ENCODE measurements around the gene CCBE1.

The CCBE1 gene

GRCh38 chr18:59592624-59593023, 104.6 kb downstream of the CCBE1 start:
- no peak for DNase-seq (ENCODE audit: extremely low read depth, low read depth)
- no peak for TF ChIP-seq CTCF (IDR thresholded peaks at IDR 0.05; ENCODE audit: low read depth, low read length, missing control alignments)
- H3K4me3 ChIP-seq (replicated peaks; ENCODE audit: low read depth, low read length), result no peak overlapping the region

DNA sequence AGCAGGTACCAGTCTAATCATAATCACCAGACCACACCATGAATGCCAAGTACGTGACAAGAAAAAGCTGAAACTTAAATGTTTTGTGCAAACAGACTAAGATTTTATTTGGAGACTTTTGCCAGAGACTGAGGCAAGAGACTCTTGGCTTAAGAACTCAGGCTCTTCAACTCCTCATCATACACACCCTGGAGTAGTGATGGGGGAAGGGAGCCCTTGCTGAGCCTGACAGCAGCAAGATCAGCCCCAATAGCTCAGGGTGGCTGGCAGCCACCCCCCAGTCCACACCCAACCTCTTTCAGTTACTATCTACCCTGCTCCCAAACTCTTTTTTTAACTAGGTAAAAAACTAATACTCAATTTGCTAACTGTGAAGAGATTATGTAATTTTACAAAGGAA, 114.8 kb downstream of the CCBE1 start:
- no peak overlapping the region for H3K4me3 ChIP-seq (replicated peaks; ENCODE audit: low read depth, low read length)
- TF ChIP-seq CTCF (IDR thresholded peaks at IDR 0.05; ENCODE audit: low read depth, low read length, missing control alignments), result no peak
- DNase-seq (ENCODE audit: extremely low read depth, low read depth), result no peak

- no peak for TF ChIP-seq CTCF (IDR thresholded peaks at IDR 0.05; ENCODE audit: low read depth, low read length, missing control alignments)
- no peak for DNase-seq (ENCODE audit: extremely low read depth, low read depth)
- no peak overlapping the region for H3K4me3 ChIP-seq (replicated peaks; ENCODE audit: low read depth, low read length)
Observed at GRCh38 chr18:59579509-59579908, 117.7 kb downstream of the CCBE1 start.

GRCh38 chr18:59577386-59577655, 119.9 kb downstream of the CCBE1 start:
- DNase-seq (ENCODE audit: extremely low read depth, low read depth), result no peak
- no peak for TF ChIP-seq CTCF (IDR thresholded peaks at IDR 0.05; ENCODE audit: low read depth, low read length, missing control alignments)

DNA sequence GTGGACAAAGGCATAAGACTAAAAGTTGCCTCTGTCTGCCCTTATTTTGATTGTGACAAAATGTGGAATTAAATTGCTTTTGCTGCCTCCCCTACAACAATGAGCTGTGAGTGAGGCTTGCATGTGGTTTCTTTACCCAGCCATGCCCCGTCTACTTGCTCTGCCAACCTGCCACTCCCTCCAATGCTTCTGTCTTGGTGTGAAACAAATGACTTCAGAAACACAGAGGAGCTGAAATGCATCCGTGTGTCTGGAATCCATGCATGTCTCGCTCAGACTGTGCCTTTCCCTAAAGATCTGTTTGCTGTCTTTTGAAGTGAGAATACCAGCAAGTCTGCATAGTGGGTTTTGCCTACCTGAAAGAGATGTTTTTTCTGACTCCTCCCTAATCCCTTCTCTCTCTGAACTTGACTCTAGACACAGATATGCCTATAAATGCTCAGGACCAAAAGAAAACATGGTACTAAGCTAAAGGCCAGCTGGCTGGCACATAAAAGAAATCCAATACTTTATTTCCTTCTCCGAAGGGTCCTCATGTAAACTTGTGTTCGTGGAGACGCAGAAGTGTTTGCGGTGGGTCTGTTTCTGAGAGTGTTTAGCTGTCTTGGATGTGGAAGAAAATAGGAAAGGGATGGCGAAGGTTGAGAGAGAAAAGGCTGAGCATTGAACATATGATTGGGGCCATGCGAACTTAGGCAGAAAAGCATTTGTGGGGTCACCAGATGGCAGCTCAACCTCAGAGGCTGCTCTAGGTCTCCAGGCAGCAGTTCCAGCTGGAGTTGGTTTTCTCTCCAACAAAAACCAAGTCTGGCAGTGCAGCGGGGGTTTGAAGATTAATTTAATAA, 120.5 kb downstream of the CCBE1 start:
- TF ChIP-seq CTCF (IDR thresholded peaks at IDR 0.05; ENCODE audit: low read depth, low read length, missing control alignments), result no peak
- H3K4me3 ChIP-seq (replicated peaks; ENCODE audit: low read depth, low read length), result no peak overlapping the region
- DNase-seq (ENCODE audit: extremely low read depth, low read depth), result no peak

More at GRCh38 chr18:59577386-59577655, 119.9 kb downstream of the CCBE1 start:
- H3K4me3 ChIP-seq (replicated peaks; ENCODE audit: low read depth, low read length), result no peak overlapping the region

- no peak overlapping the region for H3K4me3 ChIP-seq (replicated peaks; ENCODE audit: low read depth, low read length)
- no peak for DNase-seq (ENCODE audit: extremely low read depth, low read depth)
- TF ChIP-seq CTCF (IDR thresholded peaks at IDR 0.05; ENCODE audit: low read depth, low read length, missing control alignments), result no peak
Observed at GRCh38 chr18:59575995-59576394, 121.2 kb downstream of the CCBE1 start.

GRCh38 chr18:59573962-59574361, 123.3 kb downstream of the CCBE1 start:
- no peak overlapping the region for H3K4me3 ChIP-seq (replicated peaks; ENCODE audit: low read depth, low read length)
- TF ChIP-seq CTCF (IDR thresholded peaks at IDR 0.05; ENCODE audit: low read depth, low read length, missing control alignments), result no peak
- no peak for DNase-seq (ENCODE audit: extremely low read depth, low read depth)

All from HFF-Myc (cell line).